ENCODE measurements around the gene TMEM156.

DNA sequence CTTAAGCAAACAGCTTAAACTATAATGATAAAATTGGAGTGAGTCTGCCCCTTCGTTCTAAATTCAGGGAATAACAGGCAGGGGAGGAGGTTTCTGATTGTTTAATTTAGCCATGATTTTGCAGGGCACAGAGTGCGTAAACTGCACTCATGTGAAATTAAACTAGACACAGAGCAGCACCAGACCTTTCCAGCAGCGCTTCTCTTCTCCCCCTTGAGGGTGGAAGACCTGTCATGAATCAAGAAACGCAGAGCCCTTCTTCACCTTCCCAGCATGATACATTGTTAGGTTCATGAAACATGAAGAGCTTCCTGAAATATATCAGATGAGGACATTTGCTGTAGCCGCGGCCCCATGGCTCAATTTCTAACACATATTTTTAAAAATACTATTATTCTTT lies 101.5 kb downstream of the TMEM156 start:
- no peak for TF ChIP-seq CTCF (IDR thresholded peaks at IDR 0.05; ENCODE audit: low read depth, low read length, missing input control)
- TF ChIP-seq, protein P1, sequence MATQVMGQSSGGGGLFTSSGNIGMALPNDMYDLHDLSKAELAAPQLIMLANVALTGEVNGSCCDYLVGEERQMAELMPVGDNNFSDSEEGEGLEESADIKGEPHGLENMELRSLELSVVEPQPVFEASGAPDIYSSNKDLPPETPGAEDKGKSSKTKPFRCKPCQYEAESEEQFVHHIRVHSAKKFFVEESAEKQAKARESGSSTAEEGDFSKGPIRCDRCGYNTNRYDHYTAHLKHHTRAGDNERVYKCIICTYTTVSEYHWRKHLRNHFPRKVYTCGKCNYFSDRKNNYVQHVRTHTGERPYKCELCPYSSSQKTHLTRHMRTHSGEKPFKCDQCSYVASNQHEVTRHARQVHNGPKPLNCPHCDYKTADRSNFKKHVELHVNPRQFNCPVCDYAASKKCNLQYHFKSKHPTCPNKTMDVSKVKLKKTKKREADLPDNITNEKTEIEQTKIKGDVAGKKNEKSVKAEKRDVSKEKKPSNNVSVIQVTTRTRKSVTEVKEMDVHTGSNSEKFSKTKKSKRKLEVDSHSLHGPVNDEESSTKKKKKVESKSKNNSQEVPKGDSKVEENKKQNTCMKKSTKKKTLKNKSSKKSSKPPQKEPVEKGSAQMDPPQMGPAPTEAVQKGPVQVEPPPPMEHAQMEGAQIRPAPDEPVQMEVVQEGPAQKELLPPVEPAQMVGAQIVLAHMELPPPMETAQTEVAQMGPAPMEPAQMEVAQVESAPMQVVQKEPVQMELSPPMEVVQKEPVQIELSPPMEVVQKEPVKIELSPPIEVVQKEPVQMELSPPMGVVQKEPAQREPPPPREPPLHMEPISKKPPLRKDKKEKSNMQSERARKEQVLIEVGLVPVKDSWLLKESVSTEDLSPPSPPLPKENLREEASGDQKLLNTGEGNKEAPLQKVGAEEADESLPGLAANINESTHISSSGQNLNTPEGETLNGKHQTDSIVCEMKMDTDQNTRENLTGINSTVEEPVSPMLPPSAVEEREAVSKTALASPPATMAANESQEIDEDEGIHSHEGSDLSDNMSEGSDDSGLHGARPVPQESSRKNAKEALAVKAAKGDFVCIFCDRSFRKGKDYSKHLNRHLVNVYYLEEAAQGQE (IDR thresholded peaks at IDR 0.05): no peak
- TF ChIP-seq, protein P2, sequence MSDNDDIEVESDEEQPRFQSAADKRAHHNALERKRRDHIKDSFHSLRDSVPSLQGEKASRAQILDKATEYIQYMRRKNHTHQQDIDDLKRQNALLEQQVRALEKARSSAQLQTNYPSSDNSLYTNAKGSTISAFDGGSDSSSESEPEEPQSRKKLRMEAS (IDR thresholded peaks at IDR 0.05): no peak
- no peak for TF ChIP-seq GABPA (IDR thresholded peaks at IDR 0.05 in 1 of 2, conservative IDR thresholded peaks at IDR 0.05 in 1 of 2)
